Body of pancreas (tissue), 4 donors: ENCODE results near the gene ESYT2. TPM values are rescaled to one million over a fixed set of nuclear protein-coding genes. Genes with fewer than 3 reads are reported as not detected.

ENCODE experiments used
- ATAC-seq: fragments of 150-250 bp; one replicate; pipeline ENCODE4 v1.9.1; 2016
- DNase-seq, 4 donors: peaks; one replicate each; pipeline ENCODE4 v3.0.0-alpha.2; 2019
- H3K27ac ChIP-seq, 4 donors: fragments of 200-600 bp; sonication (generic); 1 replicate in 3 of 4; 2 replicates in 1 of 4; pipeline versions ENCODE4 v1.5.1 to v1.6.1; 2016 to 2019; ENCODE audit warnings: mild to moderate bottlenecking in 1 of 4, mixed read lengths in 1 of 4, moderate library complexity in 1 of 4
- H3K27me3 ChIP-seq, 2 donors: fragments of 200-600 bp; sonication (generic); one replicate each; pipeline ENCODE4 v1.6.0; 2016; ENCODE audit warnings: mild to moderate bottlenecking in 1 of 2
- H3K36me3 ChIP-seq, 2 donors: fragments of 200-600 bp; sonication (generic); replicated peaks in 1 of 2; 2 replicates each; pipeline ENCODE4 v1.5.1; 2016; ENCODE audit warnings: low read depth in 2 of 2; ENCODE audit not compliant: insufficient read depth in 1 of 2
- H3K4me1 ChIP-seq: fragments of 200-600 bp; sonication (generic); one replicate; pipeline ENCODE4 v1.6.0; 2016
- H3K4me3 ChIP-seq, 2 donors: fragments of 200-600 bp; sonication (generic); 1 replicate in 1 of 2; 2 replicates in 1 of 2; pipeline ENCODE4 v1.5.1; 2016 to 2019
- H3K9me3 ChIP-seq, 3 donors: fragments of 200-600 bp; sonication (generic); 1 replicate in 2 of 3; 2 replicates in 1 of 3; pipeline ENCODE4 v1.5.1; 2016
- POLR2A ChIP-seq, 3 donors: fragments of 450-650 bp; IDR thresholded peaks; one replicate each; pipeline ENCODE4 v1.6.1; 2016; ENCODE audit warnings: antibody characterized with exemption in 3 of 3, mild to moderate bottlenecking in 2 of 3
- WGBS, 2 donors: methylation state at CpG; one replicate each; pipeline ENCODE4 v1.1.5; 2017; 5-methylcytosine and 5-hydroxymethylcytosine counted together
- intact Hi-C: fragments of 100-400 bp; cut with DNase I; formaldehyde crosslinking; loops from one replicate; pipeline ENCODE4 v1.15.1; 2023
- total RNA-seq, 2 donors: library from RNA; depleted of rRNA; stranded (reverse); fragments of >200 nt; gene quantifications; one replicate each; pipeline ENCODE4 v1.1.0, GENCODE V29; 2016
- TF ChIP-seq, protein P1 (sequence below), 7 experiments: fragments of 450-650 bp in 4 of 7; fragments of 200-600 bp in 3 of 7; sonication (generic) in 3 of 7; IDR thresholded peaks; one replicate each; pipeline ENCODE4 v1.5.1; 2016 to 2019; ENCODE audit warnings: antibody characterized with exemption in 7 of 7

ESYT2 gene
- total RNA-seq, 2 donors from 2014 or later, result 35.9 to 40.5 TPM

DNA sequence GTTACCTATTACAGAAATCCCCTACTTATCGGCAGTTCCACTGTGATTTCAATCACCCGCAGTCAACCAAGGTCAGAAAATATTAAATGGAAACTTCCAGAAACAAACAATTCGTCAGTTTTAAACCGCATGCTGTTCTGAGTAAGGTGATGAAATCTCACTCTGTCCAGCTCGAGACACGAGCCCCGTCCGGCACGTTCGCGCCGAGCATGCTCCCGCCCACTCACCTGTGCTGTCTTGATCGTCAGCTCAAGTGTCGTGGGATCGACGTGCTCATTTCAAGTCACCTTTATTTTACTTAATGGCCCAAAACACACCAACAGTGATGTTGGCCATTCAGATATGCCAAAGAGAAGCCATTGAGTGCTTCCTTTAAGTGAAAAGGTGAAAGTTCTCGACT is 21.2 kb downstream of the ESYT2 start:
- DNase-seq, result no peak
- H3K4me1 ChIP-seq, result peaks cover 13% of the 10 kb centered on the region
- WGBS, 2 donors, result 95 to 97% methylated on average over 18 of the region's 18 CpGs
- H3K27me3 ChIP-seq, result no peaks in the 10 kb centered on the region
- intact Hi-C loops, result no loop called here
- no peak for ATAC-seq
- no peak overlapping the region for H3K27ac ChIP-seq
- H3K9me3 ChIP-seq, result no peaks in the 10 kb centered on the region
- H3K36me3 ChIP-seq, result no peaks in the 10 kb centered on the region
- no peak overlapping the region for H3K4me3 ChIP-seq
- no peak for TF ChIP-seq POLR2A (IDR thresholded peaks at IDR 0.05)
- TF ChIP-seq, protein P1, sequence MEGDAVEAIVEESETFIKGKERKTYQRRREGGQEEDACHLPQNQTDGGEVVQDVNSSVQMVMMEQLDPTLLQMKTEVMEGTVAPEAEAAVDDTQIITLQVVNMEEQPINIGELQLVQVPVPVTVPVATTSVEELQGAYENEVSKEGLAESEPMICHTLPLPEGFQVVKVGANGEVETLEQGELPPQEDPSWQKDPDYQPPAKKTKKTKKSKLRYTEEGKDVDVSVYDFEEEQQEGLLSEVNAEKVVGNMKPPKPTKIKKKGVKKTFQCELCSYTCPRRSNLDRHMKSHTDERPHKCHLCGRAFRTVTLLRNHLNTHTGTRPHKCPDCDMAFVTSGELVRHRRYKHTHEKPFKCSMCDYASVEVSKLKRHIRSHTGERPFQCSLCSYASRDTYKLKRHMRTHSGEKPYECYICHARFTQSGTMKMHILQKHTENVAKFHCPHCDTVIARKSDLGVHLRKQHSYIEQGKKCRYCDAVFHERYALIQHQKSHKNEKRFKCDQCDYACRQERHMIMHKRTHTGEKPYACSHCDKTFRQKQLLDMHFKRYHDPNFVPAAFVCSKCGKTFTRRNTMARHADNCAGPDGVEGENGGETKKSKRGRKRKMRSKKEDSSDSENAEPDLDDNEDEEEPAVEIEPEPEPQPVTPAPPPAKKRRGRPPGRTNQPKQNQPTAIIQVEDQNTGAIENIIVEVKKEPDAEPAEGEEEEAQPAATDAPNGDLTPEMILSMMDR (IDR thresholded peaks at IDR 0.05), result no peak

DNA sequence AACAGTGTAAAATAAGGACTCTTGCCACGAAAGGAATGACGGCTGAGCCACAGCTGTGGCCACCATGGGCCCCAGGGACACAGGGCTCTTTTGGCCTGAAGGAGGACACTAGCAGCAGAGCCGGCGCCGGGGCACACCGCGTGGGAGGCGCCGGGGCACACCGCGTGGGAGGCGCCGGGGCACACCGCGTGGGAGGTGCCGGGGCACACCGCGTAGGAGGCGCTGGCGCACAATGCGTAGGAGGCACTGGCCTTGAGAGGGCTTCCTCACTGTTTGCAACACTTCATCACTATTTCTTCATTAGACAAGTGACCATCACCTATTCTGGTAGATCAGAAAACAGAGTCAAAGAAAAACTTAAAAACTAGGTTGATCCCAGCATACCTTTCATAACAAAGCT is 23.4 kb downstream of the ESYT2 start:
- H3K27me3 ChIP-seq, result no peaks in the 10 kb centered on the region
- WGBS, 2 donors, result 74 to 87% methylated on average over 21 of the region's 21 CpGs
- H3K4me3 ChIP-seq, result no peak overlapping the region
- TF ChIP-seq, protein P1 (IDR thresholded peaks at IDR 0.05), result no peak
- TF ChIP-seq POLR2A (IDR thresholded peaks at IDR 0.05), result no peak
- no peak for ATAC-seq
- no peaks in the 10 kb centered on the region for H3K36me3 ChIP-seq
- no peak overlapping the region for H3K27ac ChIP-seq
- H3K4me1 ChIP-seq, result peaks cover 14% of the 10 kb centered on the region
- H3K9me3 ChIP-seq, result no peaks in the 10 kb centered on the region
- intact Hi-C loops, result no loop called here
- DNase-seq, result no peak

DNA sequence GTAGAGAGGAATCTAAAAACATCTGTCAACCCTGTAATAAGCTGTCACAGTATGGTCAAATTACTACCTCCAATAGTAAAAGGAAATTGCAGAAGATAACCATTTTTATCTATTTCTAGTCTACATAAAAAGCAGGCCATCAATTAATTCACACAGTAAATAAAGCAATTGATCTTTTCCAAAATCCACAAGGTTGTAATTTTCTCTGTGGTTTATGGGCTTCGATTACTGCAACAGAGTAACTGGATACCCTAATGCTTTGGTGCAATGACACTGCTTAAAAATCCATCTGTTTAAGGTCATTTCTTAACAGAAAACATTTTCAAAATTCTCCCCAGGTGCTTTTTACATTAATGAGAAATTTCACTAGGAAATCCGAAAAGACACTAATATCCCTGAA is 23.9 kb downstream of the ESYT2 start:
- Histone ChIP-seq H3K36me3 (no peaks in the 10 kb centered on the region), H3K27ac (no peak overlapping the region), H3K9me3 (no peaks in the 10 kb centered on the region), H3K4me3 (no peak overlapping the region), H3K27me3 (no peaks in the 10 kb centered on the region), H3K4me1 (peaks cover 14% of the 10 kb centered on the region)
- 89 to 95% methylated on average over 2 of the region's 2 CpGs for WGBS, 2 donors
- intact Hi-C loops, result no loop called here
- no peak for ATAC-seq
- TF ChIP-seq, protein P1 (IDR thresholded peaks at IDR 0.05), result no peak
- TF ChIP-seq POLR2A (IDR thresholded peaks at IDR 0.05), result no peak
- DNase-seq, result no peak

DNA sequence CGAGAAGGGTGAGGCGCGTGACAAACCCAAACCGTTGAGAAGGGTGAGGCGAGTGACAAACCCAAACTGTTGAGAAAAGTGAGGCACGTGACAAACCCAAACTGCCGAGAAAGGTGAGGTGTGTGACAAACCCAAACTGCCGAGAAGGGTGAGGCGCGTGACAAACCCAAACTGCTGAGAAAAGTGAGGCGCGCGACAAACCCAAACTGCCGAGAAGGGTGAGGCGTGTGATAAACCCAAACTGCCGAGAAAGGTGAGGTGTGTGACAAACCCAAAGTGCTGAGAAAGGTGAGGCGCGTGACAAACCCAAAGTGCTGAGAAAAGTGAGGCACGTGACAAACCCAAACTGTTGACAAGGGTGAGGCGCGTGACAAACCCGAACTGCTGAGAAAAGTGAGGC is 25.0 kb downstream of the ESYT2 start:
- 87 to 89% methylated on average over 22 of the region's 22 CpGs for WGBS, 2 donors
- ATAC-seq (no peak), DNase-seq (no peak)
- TF ChIP-seq POLR2A (IDR thresholded peaks at IDR 0.05), result no peak
- TF ChIP-seq, protein P1 (IDR thresholded peaks at IDR 0.05), result no peak
- no peak overlapping the region for H3K4me3 ChIP-seq
- no peaks in the 10 kb centered on the region for H3K9me3 ChIP-seq
- intact Hi-C loops, result no loop called here
- no peaks in the 10 kb centered on the region for H3K27me3 ChIP-seq
- no peak overlapping the region for H3K27ac ChIP-seq
- H3K36me3 ChIP-seq, result no peaks in the 10 kb centered on the region
- peaks cover 14% of the 10 kb centered on the region for H3K4me1 ChIP-seq

DNA sequence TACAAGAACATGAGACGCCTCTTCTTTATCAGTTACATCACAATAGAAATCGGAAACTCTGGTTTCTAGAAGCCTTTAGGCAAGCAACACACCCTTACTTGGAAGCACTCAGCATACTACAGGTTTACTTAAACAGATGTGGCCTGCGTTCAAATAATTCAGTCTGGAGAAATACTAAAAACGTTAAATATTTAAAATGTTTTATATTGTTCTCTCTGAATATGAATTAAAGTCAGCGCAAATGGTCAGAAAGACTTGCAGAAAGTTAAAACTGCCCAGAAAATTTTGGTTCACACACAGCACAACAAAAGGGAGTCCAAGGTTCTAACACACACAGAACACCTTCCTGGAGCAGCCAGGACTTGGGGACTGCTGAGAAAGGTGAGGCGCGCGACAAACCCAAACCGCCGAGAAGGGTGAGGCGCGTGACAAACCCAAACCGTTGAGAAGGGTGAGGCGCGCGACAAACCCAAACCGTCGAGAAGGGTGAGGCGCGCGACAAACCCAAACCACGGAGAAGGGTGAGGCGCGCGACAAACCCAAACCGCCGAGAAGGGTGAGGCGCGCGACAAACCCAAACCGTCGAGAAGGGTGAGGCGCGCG is 25.8 kb downstream of the ESYT2 start:
- Histone ChIP-seq H3K4me1 (peaks cover 14% of the 10 kb centered on the region), H3K27me3 (no peaks in the 10 kb centered on the region), H3K4me3 (no peak overlapping the region), H3K9me3 (no peaks in the 10 kb centered on the region), H3K27ac (peak overlapping the region in 1 of 4 donors; percentile 67), H3K36me3 (no peaks in the 10 kb centered on the region)
- intact Hi-C loops, result no loop called here
- no peak for TF ChIP-seq POLR2A (IDR thresholded peaks at IDR 0.05)
- TF ChIP-seq, protein P1 (IDR thresholded peaks at IDR 0.05), result no peak
- no peak for DNase-seq
- WGBS, 2 donors, result 83 to 87% methylated on average over 20 to 26 of the region's 35 CpGs
- ATAC-seq, result no peak
